Measurements from ENCODE around the gene CHD3. TPM values are rescaled to one million over a fixed set of nuclear protein-coding genes. Genes with fewer than 3 reads are reported as not detected.
A peak's percentile ranks its signal among the peaks of the same experiment; 100 is the strongest.

Gene CHD3
- total and polyA plus RNA-seq, 2 donors (not counting 1 experiment from before 2014, with no cell fraction given): 68.1 to 69.1 TPM

GRCh38 chr17:7848739-7849129, 39.9 kb upstream of the CHD3 start:
- no peaks in the 10 kb centered on the region for H3K9me3 ChIP-seq (ENCODE audit: control extremely low read depth in 1 of 3, control insufficient read depth in 2 of 3, insufficient read depth in 1 of 3, low read length in 2 of 3)
- TF ChIP-seq, protein P1, sequence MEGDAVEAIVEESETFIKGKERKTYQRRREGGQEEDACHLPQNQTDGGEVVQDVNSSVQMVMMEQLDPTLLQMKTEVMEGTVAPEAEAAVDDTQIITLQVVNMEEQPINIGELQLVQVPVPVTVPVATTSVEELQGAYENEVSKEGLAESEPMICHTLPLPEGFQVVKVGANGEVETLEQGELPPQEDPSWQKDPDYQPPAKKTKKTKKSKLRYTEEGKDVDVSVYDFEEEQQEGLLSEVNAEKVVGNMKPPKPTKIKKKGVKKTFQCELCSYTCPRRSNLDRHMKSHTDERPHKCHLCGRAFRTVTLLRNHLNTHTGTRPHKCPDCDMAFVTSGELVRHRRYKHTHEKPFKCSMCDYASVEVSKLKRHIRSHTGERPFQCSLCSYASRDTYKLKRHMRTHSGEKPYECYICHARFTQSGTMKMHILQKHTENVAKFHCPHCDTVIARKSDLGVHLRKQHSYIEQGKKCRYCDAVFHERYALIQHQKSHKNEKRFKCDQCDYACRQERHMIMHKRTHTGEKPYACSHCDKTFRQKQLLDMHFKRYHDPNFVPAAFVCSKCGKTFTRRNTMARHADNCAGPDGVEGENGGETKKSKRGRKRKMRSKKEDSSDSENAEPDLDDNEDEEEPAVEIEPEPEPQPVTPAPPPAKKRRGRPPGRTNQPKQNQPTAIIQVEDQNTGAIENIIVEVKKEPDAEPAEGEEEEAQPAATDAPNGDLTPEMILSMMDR (IDR thresholded peaks at IDR 0.05): no peak
- no peak for TF ChIP-seq EZH2 (IDR thresholded peaks at IDR 0.05; ENCODE audit: borderline replicate concordance, insufficient read depth, low read depth, low read length, poor library complexity, severe bottlenecking)
- peaks cover 0 to 41% of the 10 kb centered on the region in 2 experiments for H3K36me3 ChIP-seq (replicated peaks in 1 of 2; ENCODE audit: control extremely low read depth in 1 of 2, control insufficient read depth in 1 of 2, extremely low read depth in 1 of 2, insufficient read depth in 2 of 2, low read length in 1 of 2)
- POLR2A ChIA-PET: no interaction called here
- peaks cover 17 to 36% of the 10 kb centered on the region in 2 donors for H3K4me1 ChIP-seq (ENCODE audit: control insufficient read depth in 2 of 2, insufficient read depth in 2 of 2, low read length in 2 of 2)
- H3K9ac ChIP-seq (ENCODE audit: low read length): no peak overlapping the region
- Mint-ChIP-seq H3K27ac (no peak overlapping the region), H3K4me1 (peaks cover 30% of the 10 kb centered on the region), H3K4me3 (no peak overlapping the region), H3K27me3 (no peaks in the 10 kb centered on the region), H3K9me3 (ENCODE audit: insufficient read depth) (no peaks in the 10 kb centered on the region)
- H3K27me3 ChIP-seq (replicated peaks in 1 of 4; ENCODE audit: control extremely low read depth in 1 of 4, control insufficient read depth in 3 of 4, insufficient read depth in 4 of 4, low read length in 3 of 4): no peaks in the 10 kb centered on the region
- H4K20me1 ChIP-seq (ENCODE audit: control insufficient read depth, insufficient read depth, low read length, poor library complexity, severe bottlenecking): peaks cover 84% of the 10 kb centered on the region
- DNase-seq: no peak
- no peak overlapping the region for H3K27ac ChIP-seq (ENCODE audit: low read length in 2 of 2)
- WGBS (ENCODE audit: insufficient coverage): 97% methylated on average over 12 of the region's 21 CpGs
- no peak overlapping the region for H3K4me2 ChIP-seq (replicated peaks; ENCODE audit: low read depth, low read length, poor library complexity, severe bottlenecking)
- H2AFZ ChIP-seq (ENCODE audit: insufficient read depth, low read depth, low read length, poor library complexity, severe bottlenecking): no peak overlapping the region
- ATAC-seq (ENCODE audit: low read depth): no peak
- peaks cover 31% of the 10 kb centered on the region for H3K79me2 ChIP-seq (ENCODE audit: control insufficient read depth, insufficient read depth, low read length)
- no peak overlapping the region for H3K4me3 ChIP-seq (ENCODE audit: control extremely low read depth in 1 of 5, extremely low read depth in 1 of 5, insufficient read depth in 1 of 5, low read depth in 2 of 5, low read length in 4 of 5)
- CTCF ChIA-PET: interaction anchor here (4.0 kb wide), 1 partner anchor 15 kb away, joined by 49 read pairs; the partner anchor contains the start of gene KDM6B
- intact Hi-C loops (cut with micrococcal nuclease): loop anchor here (10.0 kb wide), 1 partner anchor 234 kb away; the partner anchor contains the start of gene FXR2

- H3K36me3 ChIP-seq (replicated peaks in 1 of 2; ENCODE audit: control extremely low read depth in 1 of 2, control insufficient read depth in 1 of 2, extremely low read depth in 1 of 2, insufficient read depth in 2 of 2, low read length in 1 of 2): peaks cover 0 to 41% of the 10 kb centered on the region in 2 experiments
- peaks cover 82% of the 10 kb centered on the region for H4K20me1 ChIP-seq (ENCODE audit: control insufficient read depth, insufficient read depth, low read length, poor library complexity, severe bottlenecking)
- H3K4me1 Mint-ChIP-seq: peaks cover 30% of the 10 kb centered on the region
- CTCF ChIA-PET: interaction anchor here (0.6 to 4.0 kb wide), 2 partner anchors 15 to 106 kb away, joined by 3 to 49 read pairs; partner anchors contain the start of gene KDM6B
- H3K79me2 ChIP-seq (ENCODE audit: control insufficient read depth, insufficient read depth, low read length): peaks cover 31% of the 10 kb centered on the region
- no peaks in the 10 kb centered on the region for H3K9me3 ChIP-seq (ENCODE audit: control extremely low read depth in 1 of 3, control insufficient read depth in 2 of 3, insufficient read depth in 1 of 3, low read length in 2 of 3)
- no peaks in the 10 kb centered on the region for H3K27me3 Mint-ChIP-seq
- H3K9ac ChIP-seq (ENCODE audit: low read length): no peak overlapping the region
- POLR2A ChIA-PET: no interaction called here
- no peak for TF ChIP-seq EZH2 (IDR thresholded peaks at IDR 0.05; ENCODE audit: borderline replicate concordance, insufficient read depth, low read depth, low read length, poor library complexity, severe bottlenecking)
- TF ChIP-seq, protein P1 (IDR thresholded peaks at IDR 0.05): no peak
- H3K4me2 ChIP-seq (replicated peaks; ENCODE audit: low read depth, low read length, poor library complexity, severe bottlenecking): no peak overlapping the region
- H3K27ac ChIP-seq (ENCODE audit: low read length in 2 of 2): no peak overlapping the region
- DNase-seq (peak; percentile 49), ATAC-seq (ENCODE audit: low read depth) (no peak)
- no peak overlapping the region for H3K4me3 ChIP-seq (ENCODE audit: control extremely low read depth in 1 of 5, extremely low read depth in 1 of 5, insufficient read depth in 1 of 5, low read depth in 2 of 5, low read length in 4 of 5)
- intact Hi-C loops (cut with micrococcal nuclease): loop anchor here (10.0 kb wide), 1 partner anchor 234 kb away; the partner anchor contains the start of gene FXR2
- H2AFZ ChIP-seq (ENCODE audit: insufficient read depth, low read depth, low read length, poor library complexity, severe bottlenecking): no peak overlapping the region
- no peaks in the 10 kb centered on the region for H3K27me3 ChIP-seq (replicated peaks in 1 of 4; ENCODE audit: control extremely low read depth in 1 of 4, control insufficient read depth in 3 of 4, insufficient read depth in 4 of 4, low read length in 3 of 4)
- H3K4me3 Mint-ChIP-seq: no peak overlapping the region
- peaks cover 17 to 33% of the 10 kb centered on the region in 2 donors for H3K4me1 ChIP-seq (ENCODE audit: control insufficient read depth in 2 of 2, insufficient read depth in 2 of 2, low read length in 2 of 2)
- no peaks in the 10 kb centered on the region for H3K9me3 Mint-ChIP-seq (ENCODE audit: insufficient read depth)
- H3K27ac Mint-ChIP-seq: no peak overlapping the region
- WGBS (ENCODE audit: insufficient coverage): 98% methylated on average over 35 of the region's 35 CpGs
Measured at GRCh38 chr17:7849130-7849750, 39.3 kb upstream of the CHD3 start.

All from B cell (primary cell).